ENCODE results near the gene PCSK9.

PCSK9 gene

GRCh38 chr1:55039342-55040082, at the start of gene PCSK9:
Gene PCSK9, plus strand, starts transcription at chr1:55039548. Its CDS starts 290 bp downstream, at chr1:55039838.
- DNase-seq (ENCODE audit: low read depth in 2 of 2) = peak; percentile 12 to 14

GRCh38 chr1:54989968-54990810, 49.2 kb upstream of the PCSK9 start:
- no peak for DNase-seq (ENCODE audit: low read depth in 2 of 2)

DNA sequence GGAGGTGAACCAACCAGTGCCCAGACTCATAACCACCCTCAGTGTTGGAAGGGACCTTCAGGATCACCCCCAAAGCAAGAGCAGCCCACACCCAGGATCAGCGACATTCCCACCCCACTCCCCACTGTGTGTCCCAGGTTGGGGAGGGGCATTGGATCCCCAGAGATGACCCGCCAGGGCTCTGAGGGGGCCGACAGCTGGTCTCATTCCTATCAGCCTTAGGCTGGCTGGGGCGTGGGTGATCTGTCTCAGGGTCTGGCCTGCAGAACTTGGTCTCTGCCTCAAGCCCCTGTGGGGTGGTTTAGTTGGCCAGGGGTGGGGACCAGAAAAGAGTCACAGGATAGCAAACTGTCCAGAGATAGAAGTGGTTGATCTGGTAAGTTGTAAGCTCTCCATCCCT, 48.4 kb upstream of the PCSK9 start:
- DNase-seq (ENCODE audit: low read depth in 2 of 2) = no peak

- DNase-seq (ENCODE audit: low read depth in 2 of 2) = no peak
Measured at GRCh38 chr1:54991939-54992338, 47.4 kb upstream of the PCSK9 start.

DNA sequence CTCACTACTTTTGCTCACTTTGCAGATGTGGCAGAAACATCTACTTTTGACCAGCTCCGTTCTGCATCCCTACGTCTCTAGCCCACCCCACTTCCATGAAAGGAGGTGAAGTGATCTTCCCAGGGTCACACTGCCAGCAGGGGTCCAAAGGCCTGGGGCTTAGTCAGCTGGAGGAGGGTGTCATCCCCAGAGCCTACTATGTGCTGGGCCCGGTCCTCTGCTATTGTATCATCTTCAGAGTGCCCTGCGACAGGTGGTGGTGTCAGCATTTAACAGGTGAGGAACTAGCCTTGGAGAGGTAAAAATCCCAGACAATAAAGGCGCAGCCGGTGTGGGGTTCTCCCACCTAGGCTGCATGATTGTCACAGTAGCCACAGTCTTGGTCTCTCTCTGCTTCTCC, 46.2 kb upstream of the PCSK9 start:
- no peak for DNase-seq (ENCODE audit: low read depth in 2 of 2)

- no peak for DNase-seq (ENCODE audit: low read depth in 2 of 2)
Measured at GRCh38 chr1:54994355-54994990, 44.9 kb upstream of the PCSK9 start.

DNA sequence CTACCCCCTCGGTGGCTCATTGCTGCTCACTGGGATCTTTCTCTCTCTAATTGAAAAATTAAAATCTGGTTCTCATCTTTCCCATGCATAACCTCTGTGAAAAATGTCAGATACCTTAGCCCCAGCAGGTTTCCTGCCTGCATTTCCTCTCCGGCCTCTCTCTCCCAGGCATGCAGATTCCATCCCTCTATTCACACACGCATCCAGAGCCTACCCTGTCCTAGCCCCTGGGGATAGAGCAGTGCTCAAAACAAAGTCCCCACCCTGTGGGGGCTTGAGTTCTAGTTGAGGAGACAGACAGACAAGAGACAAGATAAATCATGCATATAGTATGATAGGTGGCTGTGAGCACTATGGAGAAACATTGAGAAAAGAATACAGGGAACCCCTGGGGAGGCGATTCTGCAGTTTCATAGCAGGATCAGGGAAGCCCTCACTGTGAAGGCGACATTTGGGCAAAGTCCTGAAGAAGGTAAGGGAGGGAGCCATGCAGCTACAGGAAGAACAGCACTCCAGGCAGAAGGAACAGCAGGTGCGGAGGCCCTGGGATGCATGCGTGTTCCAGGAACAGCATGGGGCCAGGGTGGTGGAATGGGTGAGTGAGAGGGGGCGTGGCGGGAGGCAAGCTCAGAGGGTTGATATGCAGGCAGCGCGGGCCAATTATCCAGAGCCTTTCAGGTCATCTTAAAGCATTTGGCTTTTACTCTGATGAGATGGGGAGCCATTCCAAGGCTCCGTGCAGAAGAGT, 44.2 kb upstream of the PCSK9 start:
- DNase-seq (ENCODE audit: low read depth in 2 of 2) = no peak

- no peak for DNase-seq (ENCODE audit: low read depth in 2 of 2)
Measured at GRCh38 chr1:54995835-54996234, 43.5 kb upstream of the PCSK9 start.

GRCh38 chr1:54996359-54996868, 42.9 kb upstream of the PCSK9 start:
- DNase-seq (ENCODE audit: low read depth in 2 of 2) = peak; percentile 36 to 38

GRCh38 chr1:54996869-54997710, 42.3 kb upstream of the PCSK9 start:
- no peak for DNase-seq (ENCODE audit: low read depth in 2 of 2)

DNA sequence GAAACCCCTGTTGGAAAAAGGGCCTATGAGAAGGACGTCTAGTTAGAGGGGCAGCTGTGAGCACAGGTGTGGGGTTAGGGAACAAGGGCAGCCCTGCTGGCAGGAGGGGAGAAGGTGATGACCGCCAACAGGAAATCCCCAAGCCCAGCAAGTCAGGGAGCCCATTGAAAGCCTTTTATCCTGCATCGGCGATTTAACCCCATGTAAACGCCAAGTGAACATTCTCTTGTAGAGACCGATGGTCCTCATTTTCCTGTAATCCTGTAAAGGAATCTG, 41.7 kb upstream of the PCSK9 start:
- DNase-seq (ENCODE audit: low read depth in 2 of 2) = no peak

- no peak for DNase-seq (ENCODE audit: low read depth in 2 of 2)
Measured at GRCh38 chr1:54998100-54998499, 41.2 kb upstream of the PCSK9 start.

- no peak for DNase-seq (ENCODE audit: low read depth in 2 of 2)
Measured at GRCh38 chr1:54998677-54999076, 40.7 kb upstream of the PCSK9 start, which contains the start of gene BSND. Gene BSND, plus strand, starts transcription at chr1:54998933. Its CDS starts 254 bp downstream, at chr1:54999187.

GRCh38 chr1:55000110-55001085, 39.0 kb upstream of the PCSK9 start:
- no peak for DNase-seq (ENCODE audit: low read depth in 2 of 2)

GRCh38 chr1:55001311-55001710, 38.0 kb upstream of the PCSK9 start:
- DNase-seq (ENCODE audit: low read depth in 2 of 2) = no peak

GRCh38 chr1:55002686-55003085, 36.7 kb upstream of the PCSK9 start:
- DNase-seq (ENCODE audit: low read depth in 2 of 2) = no peak

DNA sequence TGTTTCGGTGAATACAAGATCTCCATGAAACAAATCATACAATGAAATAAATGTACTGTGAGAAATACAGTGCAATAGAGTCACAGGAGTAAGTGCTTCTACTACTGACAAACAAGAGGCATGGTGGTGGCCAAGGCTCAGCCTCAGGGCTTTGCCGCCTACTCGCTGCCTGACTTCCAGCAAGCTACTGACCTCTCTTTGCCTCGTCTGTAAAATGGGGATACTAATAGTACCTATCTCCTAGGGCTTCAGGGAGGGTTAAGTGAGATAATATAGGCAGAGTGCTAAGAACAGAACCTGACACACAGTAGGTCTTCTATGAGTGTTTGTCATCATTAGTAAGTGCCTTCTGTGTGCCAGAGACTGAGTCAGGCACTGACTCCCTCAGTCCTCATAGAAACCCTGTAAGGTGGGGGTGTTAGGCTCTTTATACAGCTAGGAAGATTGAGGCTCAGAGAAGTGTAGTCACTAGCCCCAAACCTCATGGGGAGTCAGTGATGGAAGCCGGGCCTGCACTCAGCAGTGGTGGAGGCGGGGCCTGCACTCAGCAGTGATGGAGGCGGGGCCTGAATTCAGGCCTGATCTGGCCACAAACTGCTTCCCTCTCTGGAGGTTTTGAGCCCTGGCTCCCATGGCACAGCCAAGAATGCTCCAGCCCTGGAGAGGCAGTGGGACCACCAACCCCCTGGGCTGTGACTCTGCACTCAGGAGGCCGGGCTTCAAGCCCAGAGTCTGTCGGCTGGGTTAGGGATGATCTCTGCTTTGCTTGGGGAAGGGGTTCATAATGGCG, 33.8 kb upstream of the PCSK9 start:
- no peak for DNase-seq (ENCODE audit: low read depth in 2 of 2)

GRCh38 chr1:55006931-55007330, 32.4 kb upstream of the PCSK9 start:
- DNase-seq (ENCODE audit: low read depth in 2 of 2) = no peak

DNA sequence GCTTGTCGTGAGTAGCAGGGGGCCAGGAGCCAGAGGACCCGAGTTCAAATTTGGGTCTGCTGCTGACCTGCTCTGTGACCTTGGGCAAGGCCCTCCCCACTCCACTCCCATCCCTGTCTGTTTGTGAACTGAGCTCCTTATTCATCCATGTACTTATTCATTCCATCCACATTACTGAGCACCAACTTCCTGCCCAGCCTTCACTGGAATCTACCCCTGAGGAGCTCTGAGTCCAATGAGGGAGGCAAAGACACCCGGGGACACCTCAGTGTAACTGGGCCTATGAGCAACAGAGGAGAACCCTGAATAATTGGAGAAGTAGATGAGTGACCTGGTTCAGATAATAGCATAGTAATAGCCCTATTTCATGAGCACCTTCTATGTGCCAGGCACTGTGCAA, 31.7 kb upstream of the PCSK9 start:
- peak; percentile 26 to 33 for DNase-seq (ENCODE audit: low read depth in 2 of 2)
